ENCODE results near the gene DSTYK. TPM values are rescaled to one million over a fixed set of nuclear protein-coding genes. Genes with fewer than 3 reads are reported as not detected.

The DSTYK gene
- total RNA-seq, 1 donor from 2014 or later: 15.4 TPM

- no peak for DNase-seq (ENCODE audit: low read depth)
- no peaks in the 10 kb centered on the region for H3K27me3 ChIP-seq (ENCODE audit: insufficient read depth, low read length)
- no peak overlapping the region for H3K4me2 ChIP-seq (ENCODE audit: low read length)
- no peak overlapping the region for H3K9ac ChIP-seq (ENCODE audit: low read length)
- no peaks in the 10 kb centered on the region for H3K36me3 ChIP-seq (ENCODE audit: insufficient read depth, low read length)
- Mint-ChIP-seq H3K9me3 (ENCODE audit: unreplicated experiment) (peaks cover 2% of the 10 kb centered on the region), H3K4me1 (ENCODE audit: low read depth, unreplicated experiment) (peaks cover 13% of the 10 kb centered on the region), H3K27me3 (ENCODE audit: low read depth, unreplicated experiment) (no peaks in the 10 kb centered on the region), H3K4me3 (ENCODE audit: unreplicated experiment) (no peak overlapping the region), H3K27ac (ENCODE audit: unreplicated experiment) (no peak overlapping the region), H3K36me3 (ENCODE audit: low read depth, unreplicated experiment) (peaks cover 12% of the 10 kb centered on the region)
- peaks cover 51% of the 10 kb centered on the region for H4K20me1 ChIP-seq (ENCODE audit: insufficient read depth, low read length)
- H3K27ac ChIP-seq (ENCODE audit: low read depth, low read length): no peak overlapping the region
- H2AFZ ChIP-seq (ENCODE audit: low read depth, low read length): no peak overlapping the region
- peaks cover 33% of the 10 kb centered on the region for H3K79me2 ChIP-seq (ENCODE audit: insufficient read depth, low read length)
- H3K4me3 ChIP-seq (ENCODE audit: insufficient read depth, low read depth, low read length): no peak overlapping the region
- no peaks in the 10 kb centered on the region for H3K4me1 ChIP-seq (ENCODE audit: insufficient read depth, low read length)
- FAIRE-seq: no peak
- no peak for TF ChIP-seq EZH2 (IDR thresholded peaks at IDR 0.05; ENCODE audit: insufficient read depth, low read length)
- TF ChIP-seq, protein P1, sequence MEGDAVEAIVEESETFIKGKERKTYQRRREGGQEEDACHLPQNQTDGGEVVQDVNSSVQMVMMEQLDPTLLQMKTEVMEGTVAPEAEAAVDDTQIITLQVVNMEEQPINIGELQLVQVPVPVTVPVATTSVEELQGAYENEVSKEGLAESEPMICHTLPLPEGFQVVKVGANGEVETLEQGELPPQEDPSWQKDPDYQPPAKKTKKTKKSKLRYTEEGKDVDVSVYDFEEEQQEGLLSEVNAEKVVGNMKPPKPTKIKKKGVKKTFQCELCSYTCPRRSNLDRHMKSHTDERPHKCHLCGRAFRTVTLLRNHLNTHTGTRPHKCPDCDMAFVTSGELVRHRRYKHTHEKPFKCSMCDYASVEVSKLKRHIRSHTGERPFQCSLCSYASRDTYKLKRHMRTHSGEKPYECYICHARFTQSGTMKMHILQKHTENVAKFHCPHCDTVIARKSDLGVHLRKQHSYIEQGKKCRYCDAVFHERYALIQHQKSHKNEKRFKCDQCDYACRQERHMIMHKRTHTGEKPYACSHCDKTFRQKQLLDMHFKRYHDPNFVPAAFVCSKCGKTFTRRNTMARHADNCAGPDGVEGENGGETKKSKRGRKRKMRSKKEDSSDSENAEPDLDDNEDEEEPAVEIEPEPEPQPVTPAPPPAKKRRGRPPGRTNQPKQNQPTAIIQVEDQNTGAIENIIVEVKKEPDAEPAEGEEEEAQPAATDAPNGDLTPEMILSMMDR (IDR thresholded peaks at IDR 0.05; ENCODE audit: insufficient read depth, low read depth, low read length): no peak
- H3K9me3 ChIP-seq (ENCODE audit: insufficient read depth, low read depth, low read length): no peaks in the 10 kb centered on the region
Measured at GRCh38 chr1:205190845-205191577, 20.5 kb downstream of the DSTYK start.

GRCh38 chr1:205189131-205189530 lies 22.4 kb downstream of the DSTYK start:
- H3K4me3 Mint-ChIP-seq (ENCODE audit: unreplicated experiment): no peak overlapping the region
- H3K27ac Mint-ChIP-seq (ENCODE audit: unreplicated experiment): no peak overlapping the region
- H3K36me3 Mint-ChIP-seq (ENCODE audit: low read depth, unreplicated experiment): peaks cover 14% of the 10 kb centered on the region
- no peak overlapping the region for H3K4me2 ChIP-seq (ENCODE audit: low read length)
- H3K79me2 ChIP-seq (ENCODE audit: insufficient read depth, low read length): peaks cover 26% of the 10 kb centered on the region
- H3K36me3 ChIP-seq (ENCODE audit: insufficient read depth, low read length): no peaks in the 10 kb centered on the region
- peaks cover 42% of the 10 kb centered on the region for H4K20me1 ChIP-seq (ENCODE audit: insufficient read depth, low read length)
- H3K27me3 Mint-ChIP-seq (ENCODE audit: low read depth, unreplicated experiment): no peaks in the 10 kb centered on the region
- DNase-seq (ENCODE audit: low read depth) (no peak), FAIRE-seq (no peak)
- H3K27ac ChIP-seq (ENCODE audit: low read depth, low read length): no peak overlapping the region
- peaks cover 15% of the 10 kb centered on the region for H3K4me1 Mint-ChIP-seq (ENCODE audit: low read depth, unreplicated experiment)
- H3K27me3 ChIP-seq (ENCODE audit: insufficient read depth, low read length): no peaks in the 10 kb centered on the region
- no peaks in the 10 kb centered on the region for H3K9me3 ChIP-seq (ENCODE audit: insufficient read depth, low read depth, low read length)
- H3K4me3 ChIP-seq (ENCODE audit: insufficient read depth, low read depth, low read length): no peak overlapping the region
- H2AFZ ChIP-seq (ENCODE audit: low read depth, low read length): no peak overlapping the region
- no peak overlapping the region for H3K9ac ChIP-seq (ENCODE audit: low read length)
- TF ChIP-seq EZH2 (IDR thresholded peaks at IDR 0.05; ENCODE audit: insufficient read depth, low read length): no peak
- TF ChIP-seq, protein P1 (IDR thresholded peaks at IDR 0.05; ENCODE audit: insufficient read depth, low read depth, low read length): no peak
- H3K4me1 ChIP-seq (ENCODE audit: insufficient read depth, low read length): no peaks in the 10 kb centered on the region
- H3K9me3 Mint-ChIP-seq (ENCODE audit: unreplicated experiment): peaks cover 2% of the 10 kb centered on the region

DNA sequence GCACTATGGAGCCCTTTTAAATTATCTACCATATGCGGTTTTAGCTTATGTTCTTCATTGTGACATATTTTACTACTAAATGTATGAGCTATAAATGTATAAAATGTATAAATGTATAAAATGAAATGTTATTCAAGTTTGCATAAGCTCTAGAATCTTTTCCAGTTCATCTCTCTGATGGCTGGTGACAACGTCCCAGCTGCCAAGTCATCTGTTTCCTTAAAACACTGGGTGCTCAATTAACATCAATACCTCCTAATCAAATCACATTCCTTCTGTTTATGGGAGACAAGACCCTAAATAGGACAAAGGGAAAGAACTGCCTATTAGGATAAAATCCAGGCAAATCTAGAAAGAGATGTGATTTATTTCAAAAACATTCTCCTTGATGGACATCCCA lies 22.9 kb downstream of the DSTYK start:
- FAIRE-seq (no peak), DNase-seq (ENCODE audit: low read depth) (no peak)
- Histone ChIP-seq H3K27me3 (ENCODE audit: insufficient read depth, low read length) (no peaks in the 10 kb centered on the region), H3K79me2 (ENCODE audit: insufficient read depth, low read length) (peaks cover 26% of the 10 kb centered on the region), H3K36me3 (ENCODE audit: insufficient read depth, low read length) (no peaks in the 10 kb centered on the region), H3K4me1 (ENCODE audit: insufficient read depth, low read length) (no peaks in the 10 kb centered on the region), H2AFZ (ENCODE audit: low read depth, low read length) (no peak overlapping the region), H3K9me3 (ENCODE audit: insufficient read depth, low read depth, low read length) (no peaks in the 10 kb centered on the region), H3K27ac (ENCODE audit: low read depth, low read length) (no peak overlapping the region), H4K20me1 (ENCODE audit: insufficient read depth, low read length) (peaks cover 38% of the 10 kb centered on the region), H3K4me2 (ENCODE audit: low read length) (no peak overlapping the region), H3K4me3 (ENCODE audit: insufficient read depth, low read depth, low read length) (no peak overlapping the region), H3K9ac (ENCODE audit: low read length) (no peak overlapping the region)
- H3K27me3 Mint-ChIP-seq (ENCODE audit: low read depth, unreplicated experiment): no peaks in the 10 kb centered on the region
- H3K4me1 Mint-ChIP-seq (ENCODE audit: low read depth, unreplicated experiment): peaks cover 21% of the 10 kb centered on the region
- no peak for TF ChIP-seq EZH2 (IDR thresholded peaks at IDR 0.05; ENCODE audit: insufficient read depth, low read length)
- TF ChIP-seq, protein P1 (IDR thresholded peaks at IDR 0.05; ENCODE audit: insufficient read depth, low read depth, low read length): no peak
- peaks cover 17% of the 10 kb centered on the region for H3K36me3 Mint-ChIP-seq (ENCODE audit: low read depth, unreplicated experiment)
- no peak overlapping the region for H3K27ac Mint-ChIP-seq (ENCODE audit: unreplicated experiment)
- no peak overlapping the region for H3K4me3 Mint-ChIP-seq (ENCODE audit: unreplicated experiment)
- H3K9me3 Mint-ChIP-seq (ENCODE audit: unreplicated experiment): peaks cover 2% of the 10 kb centered on the region

Measured in astrocyte (in vitro differentiated cells and primary cell).